Neural cell (in vitro differentiated cells): Measurements from ENCODE around the gene SIM1.

Source experiments
- CTCF ChIP-seq: fragments of 450-650 bp; IDR thresholded peaks from 2 replicates; pipeline ENCODE4 v1.5.1; 2014; ENCODE audit warnings: antibody characterized with exemption, mild to moderate bottlenecking, moderate library complexity; ENCODE audit not compliant: poor library complexity, severe bottlenecking
- EP300 ChIP-seq: fragments of 450-650 bp; conservative IDR thresholded peaks from 2 replicates; pipeline ENCODE4 v1.6.1; 2014; ENCODE audit warnings: antibody characterized with exemption, mild to moderate bottlenecking, moderate library complexity; ENCODE audit not compliant: poor library complexity, severe bottlenecking
- MXI1 ChIP-seq: fragments of 450-650 bp; conservative IDR thresholded peaks from 2 replicates; pipeline ENCODE4 v1.6.1; 2014; ENCODE audit warnings: antibody characterized with exemption, mild to moderate bottlenecking; ENCODE audit not compliant: poor library complexity, severe bottlenecking
- RAD21 ChIP-seq: fragments of 450-650 bp; conservative IDR thresholded peaks from 2 replicates; pipeline ENCODE4 v1.6.1; 2014; ENCODE audit warnings: antibody characterized with exemption, mild to moderate bottlenecking, moderate library complexity
- SMC3 ChIP-seq: fragments of 450-650 bp; conservative IDR thresholded peaks from 2 replicates; pipeline ENCODE4 v1.6.1; 2014; ENCODE audit warnings: antibody characterized with exemption, mild to moderate bottlenecking, moderate library complexity; ENCODE audit not compliant: poor library complexity
- TAF1 ChIP-seq: IDR thresholded peaks from 2 replicates; pipeline ENCODE4 v1.6.1; 2012; ENCODE audit warnings: low read depth

- TF ChIP-seq CTCF: no peak
- no peak for TF ChIP-seq TAF1
- TF ChIP-seq MXI1: no peak
- no peak for TF ChIP-seq RAD21
- TF ChIP-seq SMC3: no peak
- TF ChIP-seq EP300: no peak
These were observed 85.3 kb downstream of the SIM1 start for GRCh38 chr6:100379386-100379785.
